Activated CD8-positive, alpha-beta memory T cell treated with anti-CD3 and anti-CD28 coated beads for 36 hours (primary cell): ENCODE results near the gene SECISBP2. TPM values are rescaled to one million over a fixed set of nuclear protein-coding genes. Genes with fewer than 3 reads are reported as not detected.
"Not testable (repeated sequence)": the region's sequence is repeated elsewhere in the genome, so short reads cannot be mapped to it uniquely, and the experiment has no call there.

ENCODE experiments used
- CTCF ChIA-PET: fragments of 350-600 bp; sonication (Branson Sonifier 250); formaldehyde crosslinking; loops from one replicate; lab custom pipeline; 2021; ENCODE audit warnings: antibody characterized with exemption; lab: Charles Lee
- POLR2A ChIA-PET: fragments of 350-600 bp; sonication (Branson Sonifier 250); formaldehyde crosslinking; loops from one replicate; lab custom pipeline; 2021; ENCODE audit warnings: antibody characterized with exemption; lab: Charles Lee
- total RNA-seq, 2 experiments: library from RNA; stranded (reverse); gene quantifications; one replicate each; pipeline ENCODE4 v1.2.3, GENCODE V29; 2021

Gene SECISBP2
- total RNA-seq, 2 experiments from 2014 or later = 35.0 to 36.5 TPM

- POLR2A ChIA-PET = interaction anchor here (0.6 kb wide), 1 partner anchor 19 kb away, joined by 4 read pairs; no protein-coding TSS in a partner anchor
- CTCF ChIA-PET = interaction anchor here (0.7 to 0.8 kb wide), 2 partner anchors 90 to 117 kb away, joined by 3 read pairs; no protein-coding TSS in a partner anchor
These were observed 21.5 kb downstream of the SECISBP2 start for GRCh38 chr9:89339807-89340206.

DNA sequence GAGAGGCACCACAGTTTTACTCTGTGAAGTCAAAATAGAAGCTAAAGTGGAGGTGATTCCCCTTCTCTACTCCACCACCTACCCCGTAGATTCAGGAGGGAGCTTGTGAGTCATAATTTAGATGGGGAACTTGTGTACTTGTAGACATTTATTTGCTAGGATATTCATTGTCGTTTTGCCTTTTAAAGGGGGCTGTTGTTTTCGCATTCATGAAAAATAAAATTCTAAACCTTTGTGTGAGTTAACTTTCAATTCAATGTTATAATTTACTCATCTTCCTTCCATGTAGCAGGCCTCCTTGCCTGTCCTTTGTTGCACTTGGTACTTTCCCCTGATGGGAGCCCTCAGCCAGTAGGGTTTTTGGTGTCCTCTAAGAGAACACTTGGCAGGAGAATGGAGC lies 22.0 kb downstream of the SECISBP2 start:
- ChIA-PET POLR2A (interaction anchor here (0.6 kb wide), 2 partner anchors 19 to 36 kb away, joined by 3 to 4 read pairs; no protein-coding TSS in a partner anchor), CTCF (interaction anchor here (0.7 to 0.8 kb wide), 2 partner anchors 89 to 116 kb away, joined by 3 read pairs; no protein-coding TSS in a partner anchor)

DNA sequence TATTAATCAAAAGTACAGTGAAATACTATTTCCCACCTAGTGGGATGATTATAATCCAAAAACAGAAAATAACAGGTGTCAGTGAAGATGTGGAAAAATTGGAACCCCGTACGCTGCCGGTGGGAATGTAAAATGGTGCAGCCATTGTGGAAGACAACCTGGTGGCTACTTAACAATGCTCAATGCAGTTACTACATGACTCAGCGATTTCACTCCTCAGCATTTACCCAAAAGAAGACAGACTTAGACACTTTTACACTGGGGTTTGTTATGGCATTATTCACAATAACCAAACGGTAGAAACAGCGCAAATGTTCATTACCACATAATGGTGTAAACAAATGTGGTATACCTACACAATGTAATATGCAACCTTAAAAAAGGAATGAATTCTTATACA lies 23.9 kb downstream of the SECISBP2 start:
- CTCF ChIA-PET = no interaction called here
- POLR2A ChIA-PET = no interaction called here

- CTCF ChIA-PET = no interaction called here
- POLR2A ChIA-PET = no interaction called here
These were observed 24.6 kb downstream of the SECISBP2 start for GRCh38 chr9:89342948-89343347.

- POLR2A ChIA-PET, CTCF ChIA-PET: not testable (repeated sequence)
These were observed 25.5 kb downstream of the SECISBP2 start for GRCh38 chr9:89343812-89344211.

DNA sequence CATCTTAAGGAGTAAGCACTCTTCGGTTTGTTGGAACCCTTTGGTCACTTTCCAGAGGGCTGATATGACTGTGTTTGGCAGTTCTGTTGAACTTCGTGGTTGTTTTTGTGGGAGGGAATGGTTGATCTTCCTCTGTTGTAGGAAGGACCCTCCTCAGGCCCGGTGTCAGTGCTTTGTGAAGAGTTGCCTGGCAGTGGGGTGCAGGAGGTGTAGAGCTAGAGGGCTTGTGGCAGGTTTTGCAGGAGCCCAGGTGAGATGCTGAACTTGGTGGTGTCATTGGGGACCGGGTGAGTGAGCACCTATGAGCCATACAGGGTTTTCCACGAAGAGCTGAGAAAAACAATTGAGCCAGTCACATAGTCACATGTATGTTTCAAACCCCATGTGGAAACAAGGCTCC lies 27.2 kb downstream of the SECISBP2 start:
- CTCF ChIA-PET = interaction anchor here (0.8 kb wide), 1 partner anchor 19 kb away, joined by 3 read pairs; no protein-coding TSS in a partner anchor
- POLR2A ChIA-PET = no interaction called here

GRCh38 chr9:89346696-89347095 lies 28.4 kb downstream of the SECISBP2 start:
- CTCF ChIA-PET = interaction anchor here (0.7 kb wide), 1 partner anchor 201 kb away, joined by 5 read pairs; no protein-coding TSS in a partner anchor
- POLR2A ChIA-PET = no interaction called here

GRCh38 chr9:89347651-89348050 lies 29.4 kb downstream of the SECISBP2 start:
- POLR2A ChIA-PET = no interaction called here
- CTCF ChIA-PET = interaction anchor here (1.3 kb wide), 1 partner anchor 9 kb away, joined by 3 read pairs; no protein-coding TSS in a partner anchor

DNA sequence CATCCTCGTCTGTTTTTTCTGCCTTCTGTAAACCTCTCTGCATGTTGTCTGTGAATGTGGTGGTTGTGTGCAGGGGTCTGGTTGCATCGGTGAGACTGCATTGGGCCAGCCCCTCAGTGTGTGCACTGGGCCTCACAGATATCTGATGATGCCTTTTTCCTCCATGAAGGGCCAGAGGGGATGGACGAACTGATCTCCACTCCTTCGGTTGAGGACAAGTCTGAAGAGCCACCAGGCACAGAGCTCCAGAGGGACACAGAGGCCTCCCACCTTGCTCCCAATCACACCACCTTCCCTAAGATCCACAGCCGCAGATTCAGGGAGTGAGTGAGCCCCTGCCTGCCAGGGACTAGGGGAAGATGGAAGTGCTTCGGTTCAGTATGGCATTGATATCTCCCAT lies 31.3 kb downstream of the SECISBP2 start:
- POLR2A ChIA-PET = no interaction called here
- CTCF ChIA-PET = no interaction called here

- ChIA-PET POLR2A (no interaction called here), CTCF (interaction anchor here (1.0 kb wide), 1 partner anchor 198 kb away, joined by 3 read pairs; no protein-coding TSS in a partner anchor)
These were observed 32.8 kb downstream of the SECISBP2 start for GRCh38 chr9:89350988-89351557.

GRCh38 chr9:89351584-89352300 lies 33.4 kb downstream of the SECISBP2 start:
- CTCF ChIA-PET = interaction anchor here (1.0 kb wide), 1 partner anchor 198 kb away, joined by 3 read pairs; no protein-coding TSS in a partner anchor

DNA sequence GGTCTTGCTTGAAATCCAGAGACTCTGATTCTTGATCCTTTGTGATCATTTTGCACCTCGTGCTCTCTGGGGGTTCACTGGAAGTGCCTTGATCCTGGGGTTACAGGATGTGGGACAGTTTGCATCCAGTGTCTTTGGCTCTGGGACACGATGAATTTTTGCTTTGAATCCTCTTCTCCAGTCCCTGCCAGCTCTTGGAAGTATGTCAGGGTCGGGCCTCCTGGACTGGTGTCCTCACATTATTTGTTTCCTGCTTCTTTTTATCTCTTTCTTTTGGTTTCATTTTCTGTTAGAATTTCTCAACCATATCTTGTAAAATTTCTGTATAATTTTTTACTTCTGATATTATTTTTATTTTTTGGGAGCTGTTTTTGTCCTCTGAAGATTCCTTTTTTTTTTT lies 34.2 kb downstream of the SECISBP2 start:
- ChIA-PET CTCF (no interaction called here), POLR2A (interaction anchor here (0.6 kb wide), 1 partner anchor 42 kb away, joined by 4 read pairs; no protein-coding TSS in a partner anchor)

More at GRCh38 chr9:89351584-89352300, 33.4 kb downstream of the SECISBP2 start:
- POLR2A ChIA-PET = no interaction called here

- POLR2A ChIA-PET = interaction anchor here (0.6 kb wide), 1 partner anchor 43 kb away, joined by 4 read pairs; no protein-coding TSS in a partner anchor
- CTCF ChIA-PET = no interaction called here
These were observed 34.8 kb downstream of the SECISBP2 start for GRCh38 chr9:89352874-89353649.

DNA sequence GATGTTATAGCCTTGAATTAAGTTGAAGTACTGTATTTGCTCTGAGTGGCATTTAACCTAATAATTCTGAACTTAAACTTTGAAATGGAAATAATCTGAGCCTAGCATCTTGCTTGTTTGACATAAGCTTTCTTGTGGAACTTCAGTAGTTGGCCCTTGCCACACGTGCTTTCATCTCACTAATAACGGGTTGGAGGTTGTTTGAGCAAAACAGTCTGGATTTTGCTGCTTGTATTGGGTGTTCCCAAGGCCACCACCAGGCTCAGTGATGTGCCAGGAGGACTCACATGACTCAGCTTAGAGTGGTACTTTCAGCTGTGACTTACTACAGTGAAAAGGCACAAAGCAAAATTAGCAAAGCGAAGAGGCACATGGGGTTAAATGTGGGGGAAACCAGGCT lies 35.7 kb downstream of the SECISBP2 start:
- CTCF ChIA-PET = no interaction called here
- POLR2A ChIA-PET = no interaction called here

- POLR2A ChIA-PET = no interaction called here
- CTCF ChIA-PET = no interaction called here
These were observed 36.2 kb downstream of the SECISBP2 start for GRCh38 chr9:89354471-89354870.

DNA sequence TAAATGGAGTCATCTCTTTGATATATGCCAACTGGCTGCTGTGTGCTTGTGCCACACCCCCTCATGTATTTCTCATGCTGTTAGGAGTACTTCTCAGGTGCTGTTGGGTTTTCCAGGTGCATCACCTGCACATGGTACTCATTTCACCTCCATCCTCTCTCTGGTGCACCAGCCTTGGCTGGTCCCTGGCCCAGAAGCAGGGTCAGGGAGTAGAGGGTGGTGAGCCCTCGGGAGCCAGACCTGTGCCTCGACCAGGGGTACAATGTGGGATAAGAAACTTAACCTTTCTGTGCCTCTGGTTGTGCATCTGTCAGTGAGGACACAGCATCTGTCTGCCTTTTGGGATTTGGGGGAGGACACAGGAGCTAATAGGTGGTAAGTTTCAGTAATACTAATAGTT lies 38.5 kb downstream of the SECISBP2 start:
- POLR2A ChIA-PET = no interaction called here
- CTCF ChIA-PET = interaction anchor here (1.2 kb wide), 1 partner anchor 9 kb away, joined by 3 read pairs; no protein-coding TSS in a partner anchor

DNA sequence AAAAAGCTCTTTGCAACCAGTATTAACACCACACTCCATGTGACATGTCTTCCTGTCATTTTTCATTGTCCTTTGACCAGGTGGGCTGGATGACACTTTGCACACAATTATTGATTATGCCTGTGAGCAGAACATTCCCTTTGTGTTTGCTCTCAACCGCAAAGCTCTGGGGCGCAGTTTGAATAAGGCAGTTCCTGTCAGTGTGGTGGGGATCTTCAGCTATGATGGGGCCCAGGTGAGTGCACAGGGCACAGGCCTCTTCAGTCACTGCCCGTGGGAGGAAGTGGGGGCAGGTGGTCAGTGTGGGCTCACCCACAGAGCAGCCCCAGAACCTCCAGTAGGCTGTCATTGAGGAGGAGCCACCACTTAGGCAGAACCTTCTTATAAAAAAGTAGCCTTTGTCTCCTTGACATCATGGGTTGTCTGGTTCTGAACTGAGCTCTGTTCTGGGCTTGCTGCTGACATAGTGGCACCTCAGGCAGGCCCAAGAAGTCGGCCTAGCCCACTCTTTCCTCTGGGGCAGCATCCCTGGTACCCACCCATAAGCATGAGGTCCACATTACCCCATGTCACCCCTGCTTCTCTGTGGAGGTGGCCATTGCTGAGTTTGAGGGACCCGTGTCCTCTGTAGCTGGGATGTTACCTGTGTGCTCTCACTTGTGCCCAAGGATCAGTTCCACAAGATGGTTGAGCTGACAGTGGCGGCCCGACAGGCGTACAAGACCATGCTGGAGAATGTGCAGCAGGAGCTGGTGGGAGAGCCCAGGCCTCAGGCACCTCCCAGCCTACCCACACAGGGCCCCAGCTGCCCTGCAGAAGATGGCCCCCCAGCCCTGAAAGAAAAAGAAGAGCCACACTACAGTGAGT lies 39.3 kb downstream of the SECISBP2 start:
- ChIA-PET CTCF (no interaction called here), POLR2A (no interaction called here)

DNA sequence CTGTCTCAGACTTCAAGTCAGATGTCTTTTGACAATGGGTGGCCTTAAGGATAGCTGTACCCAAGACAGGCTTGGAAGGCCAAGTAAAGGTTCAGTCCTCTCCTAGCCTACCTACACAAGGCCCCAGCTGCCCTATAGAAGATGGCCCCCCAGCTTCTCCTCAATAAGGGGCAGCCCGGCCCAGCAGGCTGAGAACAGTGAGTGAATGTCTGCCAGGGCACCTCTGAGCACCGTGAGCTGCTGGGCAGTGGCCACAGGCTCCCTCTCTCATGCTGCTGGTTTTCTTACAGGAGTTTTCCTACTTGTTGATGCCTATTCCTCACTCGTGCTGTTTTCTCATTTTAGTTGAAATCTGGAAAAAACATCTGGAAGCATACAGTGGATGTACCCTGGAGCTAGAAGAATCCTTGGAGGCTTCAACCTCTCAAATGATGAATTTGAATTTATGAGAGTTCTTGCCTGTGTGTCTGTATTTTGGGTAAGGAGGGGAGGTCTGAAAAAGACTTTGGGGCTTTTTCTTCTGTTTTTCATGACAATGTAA lies 40.1 kb downstream of the SECISBP2 start:
- ChIA-PET POLR2A (no interaction called here), CTCF (no interaction called here)
